GM18498 (cell line): Measurements from ENCODE around the gene IZUMO1.
"Not testable (repeated sequence)": the region's sequence is repeated elsewhere in the genome, so short reads cannot be mapped to it uniquely, and the experiment has no call there.

ENCODE experiments used
- ATAC-seq: cut with Tn5 transposase; IDR thresholded peaks from one replicate; pipeline ENCODE4 v1.9.1; 2021; ENCODE audit warnings: mild to moderate bottlenecking, moderate library complexity; ENCODE audit not compliant: unreplicated experiment

Gene IZUMO1

DNA sequence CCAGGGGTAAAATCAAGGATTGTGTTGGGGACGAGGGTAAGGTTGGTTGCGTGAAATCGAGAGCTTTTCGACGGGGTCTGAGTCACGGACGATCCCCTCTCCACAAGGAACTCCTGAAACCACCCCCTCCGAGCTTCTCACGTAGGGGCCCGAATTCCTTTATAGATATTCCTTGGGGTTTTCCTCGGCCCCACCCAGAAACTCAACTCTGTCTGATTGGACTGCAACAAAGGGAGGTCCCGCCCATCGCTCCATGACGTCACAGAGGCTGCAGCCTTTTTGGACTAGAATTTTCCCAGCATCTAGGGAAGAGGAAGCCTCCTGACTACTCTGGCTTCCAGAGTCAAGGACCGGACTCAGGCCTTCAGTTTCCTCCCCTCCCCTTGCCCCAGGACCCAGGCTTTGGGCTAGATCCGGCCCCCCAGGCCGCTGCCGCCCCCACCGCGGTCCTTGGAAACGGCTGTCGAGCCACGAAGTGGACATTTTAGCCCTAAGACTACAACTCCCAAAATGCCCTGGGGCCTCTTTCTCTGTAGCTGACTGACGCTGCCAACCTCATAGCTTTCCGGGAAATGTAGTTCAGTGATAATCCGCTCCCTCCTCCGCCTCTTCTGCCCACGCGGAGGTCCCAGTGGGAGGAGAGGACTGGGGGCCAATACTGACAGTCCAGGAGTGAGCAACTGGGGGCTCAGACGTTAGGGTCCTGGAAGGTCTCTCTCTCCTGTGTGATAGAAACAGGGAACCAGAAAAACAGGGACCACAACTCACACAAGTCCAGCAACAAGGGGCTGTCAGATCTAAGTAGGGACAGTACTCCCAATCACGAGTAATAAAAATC, at the start of gene IZUMO1:
Gene IZUMO1 (minus strand): TSS at position 172 of the 838 bp plus-strand sequence. CDS start 1,050 bp downstream, outside the sequence.
- no peak for ATAC-seq

DNA sequence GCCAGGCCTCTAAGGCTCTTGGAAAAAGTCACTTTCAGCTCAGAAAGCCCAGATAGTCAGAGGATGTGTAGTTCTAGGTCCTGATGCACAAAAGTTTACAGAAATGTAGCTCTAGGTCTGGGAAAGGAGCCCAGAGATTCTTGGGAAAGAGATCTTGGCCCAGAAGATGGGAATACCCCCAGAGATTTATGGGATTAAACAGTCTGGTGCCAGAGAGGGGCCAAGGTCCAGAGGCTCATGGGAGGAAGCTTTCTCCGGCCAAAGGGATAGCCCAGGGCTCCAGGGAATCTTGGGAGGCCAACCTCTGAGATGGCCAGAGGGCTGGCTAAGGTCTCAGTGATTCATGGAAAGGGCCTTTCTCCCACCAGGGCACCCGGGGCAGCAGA, 49.0 kb upstream of the IZUMO1 start:
- no peak for ATAC-seq

DNA sequence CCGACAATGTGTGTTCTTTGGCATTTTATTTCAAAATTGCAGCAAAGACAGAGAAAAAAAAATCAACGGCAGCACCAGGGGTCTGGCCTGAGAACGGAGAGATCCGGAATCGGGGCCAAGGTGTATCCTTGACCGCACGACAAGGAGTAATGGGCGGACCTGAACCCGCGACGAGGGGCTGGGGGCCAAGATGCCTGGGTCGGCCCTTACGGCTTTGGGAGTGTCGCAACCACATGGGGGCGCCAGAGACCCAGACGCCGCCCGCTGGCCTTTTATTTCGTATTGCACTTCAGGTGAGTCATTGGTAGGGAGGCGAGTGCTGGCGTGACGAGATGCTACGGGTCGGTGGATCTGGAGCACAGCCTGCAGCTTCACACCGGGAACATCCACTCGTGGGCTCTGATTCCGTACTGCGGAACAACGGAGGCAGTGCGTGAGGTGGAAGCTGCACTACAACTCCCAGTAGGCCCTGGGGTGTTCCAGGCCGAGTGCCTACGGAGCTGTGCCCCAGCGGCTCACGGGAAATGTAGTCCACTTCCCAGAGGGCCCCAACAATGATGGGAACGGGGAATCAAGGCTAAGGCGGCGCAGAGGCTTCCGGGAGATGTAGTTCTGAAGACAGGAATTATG, 48.5 kb upstream of the IZUMO1 start:
- ATAC-seq = peak; percentile 78

DNA sequence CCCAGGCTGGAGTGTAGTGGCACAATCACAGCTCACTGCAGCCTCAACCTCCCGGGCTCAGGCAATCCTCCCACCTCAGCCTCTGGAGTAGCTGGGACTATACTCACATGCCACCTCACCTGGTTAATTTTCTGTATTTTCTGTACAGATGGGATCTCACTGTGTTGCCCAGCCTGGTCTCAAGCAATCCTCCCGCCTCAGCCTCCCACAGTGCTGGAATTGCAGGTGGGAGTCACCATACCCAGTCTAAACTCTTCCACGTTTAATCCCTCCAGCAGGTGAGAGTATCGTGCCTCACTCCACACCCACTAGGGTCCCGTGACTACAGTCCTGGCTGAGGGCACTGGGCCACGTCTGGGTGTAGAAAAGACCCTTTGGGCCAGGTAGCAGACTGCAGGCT, 47.6 kb upstream of the IZUMO1 start:
- no peak for ATAC-seq

DNA sequence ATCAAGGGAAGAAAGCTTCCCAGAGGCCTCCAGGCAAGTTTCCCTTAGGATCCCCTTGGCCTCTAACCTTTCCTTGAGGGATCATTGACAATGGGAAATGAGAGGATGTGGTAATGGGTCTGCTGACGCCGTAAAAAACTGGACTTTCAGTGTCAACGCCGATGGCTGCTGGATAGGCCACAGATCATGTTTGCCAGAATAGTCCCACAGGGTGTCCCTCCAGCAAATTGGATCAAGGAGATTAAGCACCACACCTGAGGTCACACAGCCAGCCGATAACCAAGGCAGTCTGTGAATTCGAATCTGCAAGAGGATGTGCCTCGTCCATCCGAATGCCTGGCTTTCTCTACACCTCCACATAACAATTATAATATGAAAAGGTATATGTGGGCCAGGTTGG, 46.6 kb upstream of the IZUMO1 start:
- no peak for ATAC-seq

DNA sequence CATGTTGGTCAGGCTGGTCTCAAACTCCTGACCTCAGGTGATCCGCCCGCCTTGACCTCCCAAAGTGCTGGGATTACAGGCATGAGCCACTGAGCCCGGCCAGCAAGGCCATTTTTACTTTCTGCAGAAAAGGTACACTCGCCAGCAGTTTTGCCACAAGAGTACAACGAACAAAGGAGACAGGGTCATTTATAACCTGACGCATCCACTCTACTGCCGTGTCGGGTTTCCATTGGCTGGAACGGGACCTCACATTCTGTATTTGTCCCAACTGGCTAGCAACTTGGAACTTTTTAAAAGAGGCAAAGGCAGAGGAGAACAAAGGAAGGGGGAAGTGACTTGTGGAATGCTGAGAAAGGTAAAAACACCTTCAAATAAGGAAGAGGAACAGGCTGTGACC, 40.6 kb upstream of the IZUMO1 start:
- not testable (repeated sequence) for ATAC-seq

DNA sequence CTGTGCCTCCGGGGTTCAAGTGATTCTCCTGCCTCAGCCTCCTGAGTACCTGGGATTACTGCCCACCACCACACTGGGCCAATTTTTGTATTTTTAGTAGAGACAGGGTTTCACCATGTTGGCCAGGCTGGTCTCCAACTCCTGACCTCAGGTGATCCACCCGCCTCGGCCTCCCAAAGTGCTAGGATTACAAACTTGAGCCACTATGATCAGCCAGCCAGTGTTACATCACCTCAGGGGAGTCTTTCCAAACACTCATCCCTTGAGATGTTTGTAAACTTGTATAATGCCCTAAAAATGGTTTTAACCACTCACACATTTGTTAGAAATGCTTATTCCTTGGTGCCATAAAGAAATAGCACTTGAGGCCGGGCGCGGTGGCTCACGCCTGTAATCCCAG, 39.7 kb upstream of the IZUMO1 start:
- ATAC-seq = not testable (repeated sequence)

DNA sequence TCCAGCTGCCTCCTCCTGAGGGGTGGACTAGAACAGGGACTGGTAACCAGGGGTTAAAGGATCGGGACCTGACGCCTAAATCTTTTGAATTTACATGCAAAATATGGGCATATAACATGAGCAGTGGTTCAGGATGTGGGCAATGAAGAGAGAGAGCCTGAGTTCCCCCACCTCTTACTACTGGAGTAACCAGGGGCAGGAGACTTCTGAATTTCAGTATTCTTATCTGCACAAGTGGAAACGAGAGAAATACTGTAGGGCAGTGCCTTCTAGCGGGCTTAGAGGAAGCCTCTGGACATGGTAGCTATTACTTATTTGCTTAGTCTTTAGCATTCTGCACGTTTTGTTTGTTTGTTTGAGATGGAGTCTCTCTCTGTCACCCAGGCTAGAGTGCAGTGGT, 37.8 kb upstream of the IZUMO1 start:
- no peak for ATAC-seq

DNA sequence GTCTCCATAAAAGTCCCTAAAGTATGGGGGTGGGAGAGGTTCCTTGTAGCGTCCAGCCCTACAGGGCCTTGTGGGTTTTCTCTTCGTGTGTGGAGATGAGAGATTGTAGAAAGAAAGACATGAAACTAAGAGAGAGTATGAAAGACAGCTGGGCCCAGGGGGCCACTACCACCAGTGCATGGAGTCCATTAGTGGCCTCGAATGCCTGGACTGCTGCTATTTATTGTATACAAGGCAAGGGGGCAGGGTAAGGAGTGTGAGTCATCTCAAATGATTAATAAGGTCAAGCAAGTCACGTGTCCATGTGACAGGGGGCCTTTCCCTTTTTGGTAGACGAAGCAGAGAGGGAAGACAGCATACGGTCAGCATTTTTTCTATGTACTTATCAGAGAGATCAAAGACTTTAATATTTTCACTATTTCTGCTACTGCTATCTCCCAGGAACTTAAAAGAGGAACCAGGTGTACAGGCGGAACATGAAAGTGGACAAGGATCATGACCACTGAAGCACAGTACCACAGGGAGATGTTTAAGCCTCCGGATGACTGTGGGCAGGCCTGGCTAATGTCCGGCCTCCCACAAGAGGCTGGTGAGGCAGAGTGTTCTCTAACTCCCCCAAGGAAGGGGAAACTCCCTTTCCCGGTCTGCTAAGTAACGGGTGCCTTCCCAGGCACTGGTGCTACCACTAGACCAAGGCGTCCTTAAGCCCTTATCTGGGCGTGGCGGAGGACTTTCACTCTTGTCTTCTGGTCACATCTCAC, 34.1 kb upstream of the IZUMO1 start:
- ATAC-seq = no peak

DNA sequence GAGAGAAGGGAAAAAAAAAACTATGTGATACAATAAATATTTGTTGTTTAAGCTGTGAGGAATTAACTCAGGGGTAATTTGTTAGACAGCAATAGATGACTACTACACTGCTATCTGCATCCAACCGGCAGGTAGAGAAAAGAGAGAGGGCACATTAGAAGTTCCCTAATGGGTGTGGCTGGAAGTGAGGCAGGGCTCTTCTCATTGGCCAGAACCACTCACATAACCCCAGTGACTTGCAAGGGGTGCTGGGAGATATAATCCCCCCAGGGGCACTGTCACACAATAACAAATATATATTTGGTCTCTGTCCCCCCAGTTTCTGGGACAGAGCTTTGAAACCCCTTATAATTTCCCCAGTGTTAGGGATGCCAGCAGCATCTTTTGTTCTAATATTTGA, 32.9 kb upstream of the IZUMO1 start:
- no peak for ATAC-seq

DNA sequence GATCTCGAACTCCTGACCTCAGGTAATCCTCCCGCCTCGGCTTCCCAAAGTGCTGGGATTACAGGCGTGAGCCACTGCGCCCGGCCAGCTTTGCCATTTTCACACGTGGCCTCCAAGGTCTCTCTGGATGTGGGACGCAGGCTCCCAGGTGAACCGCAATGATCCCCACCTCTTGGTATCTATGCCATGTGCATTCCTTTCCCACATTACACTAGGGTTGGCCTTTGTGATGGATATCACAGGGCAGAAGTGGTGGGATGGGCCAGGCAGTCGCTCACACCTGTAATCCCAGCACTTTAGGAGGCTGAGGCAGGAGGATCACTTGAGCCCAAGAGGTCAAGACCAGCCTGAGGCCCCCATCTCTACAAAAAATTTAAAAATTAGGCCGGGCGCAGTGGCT, 31.0 kb upstream of the IZUMO1 start:
- no peak for ATAC-seq

DNA sequence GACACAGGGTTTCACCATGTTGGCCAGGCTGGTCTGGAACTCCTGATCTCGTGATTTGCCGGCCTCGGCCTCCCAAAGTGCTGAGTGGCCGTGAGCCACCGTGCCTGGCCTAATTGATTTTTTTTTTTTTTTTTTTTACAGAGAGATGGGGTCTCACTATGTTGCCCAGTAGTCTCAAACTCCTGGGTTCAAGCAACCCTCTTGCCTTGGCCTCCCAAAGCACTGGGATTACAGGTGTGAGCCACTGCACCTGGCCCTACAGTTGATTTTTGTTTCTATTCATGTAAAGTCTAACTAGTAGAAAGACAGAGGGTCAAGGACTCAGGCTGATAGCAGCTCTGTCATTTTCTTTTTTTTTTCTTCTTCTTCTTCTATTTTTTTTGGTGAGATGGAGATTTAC, 30.4 kb upstream of the IZUMO1 start:
- ATAC-seq = no peak

DNA sequence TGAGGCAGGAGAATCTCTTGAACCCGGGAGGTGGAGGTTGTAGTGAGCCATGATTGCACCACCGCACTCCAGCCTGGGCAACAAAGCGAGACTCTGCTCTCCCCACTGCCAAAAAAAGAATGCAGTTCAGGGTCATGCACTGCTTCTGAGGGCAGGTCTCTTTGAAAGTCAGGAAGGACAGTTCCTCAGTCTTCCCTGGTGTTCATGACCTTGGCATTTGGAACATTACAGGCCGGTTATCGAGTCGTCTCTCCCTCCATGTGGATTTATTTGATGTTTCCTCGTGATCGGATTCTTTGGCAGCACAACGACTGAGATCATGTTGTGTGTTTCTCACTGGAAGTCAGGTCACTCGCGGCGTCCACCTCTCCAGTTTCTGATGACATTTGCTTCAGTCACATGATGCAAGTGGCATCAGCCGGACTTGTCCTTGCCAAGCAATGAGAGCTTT, 25.8 kb upstream of the IZUMO1 start:
- no peak for ATAC-seq

DNA sequence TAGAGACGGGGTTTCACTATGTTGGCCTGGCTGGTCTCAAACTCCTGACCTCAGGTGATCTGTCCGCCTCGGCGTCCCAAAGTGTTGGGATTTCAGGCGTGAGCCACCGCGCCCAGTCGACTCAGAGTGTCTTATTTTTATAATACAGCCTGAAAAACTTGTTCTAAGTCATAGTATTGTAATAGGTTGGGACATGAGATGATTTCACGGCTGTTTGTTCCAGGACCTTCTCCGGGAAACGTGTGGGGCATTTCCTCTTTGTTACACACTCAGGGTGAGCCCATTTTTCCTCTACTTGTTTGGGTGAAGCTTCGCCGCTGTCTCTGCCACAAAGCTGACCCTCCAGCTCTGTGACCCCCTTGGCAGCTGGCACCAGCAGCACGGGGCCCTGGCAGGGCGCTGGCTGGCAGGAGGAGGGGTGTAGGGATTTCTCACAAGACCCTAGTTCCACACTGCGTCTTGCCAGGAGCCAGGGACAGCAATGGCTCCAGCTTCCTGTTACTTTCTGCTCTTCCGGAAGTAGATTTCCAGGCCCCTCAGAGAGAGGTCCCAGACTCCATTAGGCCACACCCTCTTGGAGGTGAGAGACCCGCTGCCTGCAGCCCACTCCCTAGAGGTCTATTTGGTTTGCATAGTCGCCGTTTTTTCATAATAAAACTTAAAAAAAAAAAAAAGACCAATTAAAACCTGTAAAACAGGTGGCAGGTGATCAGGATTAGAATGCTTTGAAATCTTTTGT, 24.2 kb upstream of the IZUMO1 start:
- ATAC-seq = no peak

DNA sequence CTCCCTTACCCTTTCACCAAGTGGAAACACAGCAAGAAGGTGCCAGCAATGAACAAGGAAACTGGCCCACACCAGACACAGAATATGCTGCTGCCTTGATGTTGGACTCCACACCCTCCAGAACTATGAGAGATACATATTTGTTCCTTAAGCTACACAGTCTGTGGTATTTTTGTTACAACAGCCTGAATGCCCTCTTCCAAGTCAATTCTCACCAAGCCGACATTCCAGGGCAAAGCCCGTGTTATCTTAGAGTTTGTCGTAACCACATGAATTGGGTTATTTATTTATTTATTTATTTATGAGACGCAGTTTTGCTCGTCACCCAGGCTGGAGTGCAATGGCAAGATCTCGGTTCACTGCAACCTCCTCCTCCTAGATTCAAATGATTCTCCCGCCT, 23.6 kb upstream of the IZUMO1 start:
- no peak for ATAC-seq

DNA sequence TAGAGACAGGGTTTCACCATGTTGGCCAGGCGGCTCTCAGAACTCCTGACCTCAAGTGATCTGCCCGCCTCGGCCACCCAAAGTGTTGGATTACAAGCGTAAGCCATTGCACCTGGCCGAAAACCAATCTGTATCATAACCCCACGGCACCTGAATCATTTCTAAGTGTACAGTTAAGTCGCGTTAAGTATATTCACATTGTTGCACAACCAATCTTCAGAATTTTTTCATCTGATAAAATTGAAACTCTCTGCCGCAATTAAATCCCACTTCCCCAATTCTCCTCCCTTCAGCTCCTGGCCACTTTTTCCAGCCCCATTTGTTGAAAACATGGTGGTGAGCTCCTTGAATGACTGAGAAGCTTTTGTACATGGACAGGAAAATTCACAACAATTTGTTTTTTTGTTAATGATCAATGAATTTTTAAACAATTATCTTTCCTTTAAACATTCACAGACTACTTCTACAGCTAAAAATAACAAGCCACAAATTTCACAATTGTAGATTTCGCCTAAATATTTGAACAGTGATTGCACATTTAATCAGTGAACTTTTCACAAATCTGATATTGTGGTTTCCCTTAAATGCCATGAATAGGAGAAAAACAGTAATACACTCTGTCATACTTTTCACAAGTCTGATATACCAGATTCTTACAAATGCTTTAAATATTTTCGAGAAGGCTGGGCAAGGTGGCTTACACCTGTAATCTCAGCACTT, 22.4 kb upstream of the IZUMO1 start:
- no peak for ATAC-seq

DNA sequence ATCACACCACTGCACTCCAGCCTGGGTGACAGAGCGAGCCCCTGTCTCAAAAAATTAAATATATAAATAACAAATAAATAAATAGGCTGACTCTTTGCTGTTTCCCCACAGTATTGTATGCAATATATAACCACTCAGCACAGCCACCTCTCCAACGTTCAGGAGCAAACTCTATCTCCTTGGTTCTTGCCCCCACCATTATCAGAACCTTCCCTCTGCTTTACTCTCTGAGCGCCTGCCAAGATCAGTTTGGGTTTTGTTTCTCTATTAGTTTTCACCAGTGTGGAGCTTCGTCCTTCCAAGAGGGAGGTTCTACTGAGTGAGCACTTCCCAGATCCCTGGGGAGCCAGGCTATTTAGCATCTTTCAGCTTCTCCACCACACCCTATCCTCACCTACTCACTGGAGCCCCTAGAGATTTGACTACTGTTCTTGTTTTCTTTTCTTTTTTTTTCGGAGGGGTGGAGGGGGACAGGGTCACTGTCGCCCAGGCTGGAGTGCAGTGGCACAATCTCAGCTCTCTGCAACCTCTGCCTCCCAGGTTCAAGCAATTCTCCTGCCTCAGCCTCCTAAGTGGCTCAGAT, 21.6 kb upstream of the IZUMO1 start:
- ATAC-seq = not testable (repeated sequence)

DNA sequence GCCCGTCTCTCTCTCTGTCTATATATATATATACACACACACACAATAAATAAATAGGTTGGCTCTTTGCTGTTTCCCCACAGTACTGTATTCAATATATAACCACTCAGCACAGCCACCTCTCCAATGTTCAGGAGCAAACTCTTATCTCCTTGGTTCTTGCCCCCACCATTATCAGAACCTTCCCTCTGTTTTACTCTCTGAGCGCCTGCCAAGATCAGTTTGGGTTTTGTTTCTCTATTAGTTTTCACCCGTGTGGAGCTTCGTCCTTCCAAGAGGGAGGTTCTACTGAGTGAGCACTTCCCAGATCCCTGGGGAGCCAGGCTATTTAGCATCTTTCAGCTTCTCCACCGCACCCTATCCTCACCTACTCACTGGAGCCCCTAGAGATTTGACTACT, 19.1 kb upstream of the IZUMO1 start:
- not testable (repeated sequence) for ATAC-seq

DNA sequence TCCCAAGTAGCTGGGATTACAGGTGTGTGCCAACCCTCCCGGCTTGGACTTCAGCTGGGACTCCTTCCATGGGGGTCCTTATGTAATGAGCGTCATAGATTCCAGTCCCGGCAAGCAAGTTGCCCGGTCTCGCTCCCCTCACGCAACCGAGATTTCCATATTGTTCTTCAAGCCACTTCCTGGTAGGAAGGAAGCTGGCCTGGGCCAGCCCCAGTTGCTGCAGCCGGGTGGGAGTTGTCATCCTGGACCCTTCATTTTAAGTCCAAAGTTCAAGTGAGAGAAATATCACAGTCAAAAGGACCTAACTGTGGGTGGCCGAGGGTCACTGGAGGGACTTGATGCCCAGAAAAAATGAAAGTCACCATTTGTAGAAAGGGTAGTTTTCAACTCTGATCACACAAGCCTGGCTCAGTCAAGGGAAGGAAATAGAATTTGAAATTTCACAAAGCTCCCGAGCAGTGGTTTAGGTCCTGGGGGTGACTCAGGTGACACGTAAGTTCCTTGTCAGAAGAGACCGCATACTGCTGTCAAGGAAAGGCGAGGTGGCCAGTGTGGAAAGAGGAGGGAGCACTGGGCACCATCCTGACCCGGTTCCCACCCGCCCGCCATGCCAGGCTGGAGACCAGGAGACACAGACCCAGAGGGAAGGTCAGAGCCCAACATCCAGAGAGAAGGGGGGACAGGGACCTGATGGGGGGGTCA, 13.9 kb upstream of the IZUMO1 start:
- ATAC-seq = no peak
